CD4-positive, alpha-beta T cell (primary cell): ENCODE measurements around the gene CSPG4. TPM values are rescaled to one million over a fixed set of nuclear protein-coding genes. Genes with fewer than 3 reads are reported as not detected.

Experiments
- ATAC-seq: fragments of 200-7000 bp; cut with Tn5 transposase; one replicate; pipeline ENCODE4 v1.10.0; 2022; ENCODE audit warnings: mild to moderate bottlenecking; ENCODE audit not compliant: poor library complexity
- CTCF ChIA-PET: fragments of 350-600 bp; sonication (Branson Sonifier 250); formaldehyde crosslinking; loops from one replicate; lab custom pipeline; 2021; ENCODE audit warnings: antibody characterized with exemption, inconsistent platforms; lab: Charles Lee
- POLR2A ChIA-PET: fragments of 350-600 bp; sonication (Branson Sonifier 250); formaldehyde crosslinking; loops from one replicate; lab custom pipeline; 2021; ENCODE audit warnings: antibody characterized with exemption, inconsistent platforms; lab: Charles Lee
- DNase-seq, 14 experiments: peaks; one replicate each; pipeline ENCODE4 v3.0.0-alpha.2; 2013 to 2020; ENCODE audit warnings: mixed read lengths in 2 of 14
- H3K27ac ChIP-seq, 2 donors: one replicate each; pipeline versions ENCODE4 v1.5.1 to v1.7.0; 2013; ENCODE audit warnings: low read length in 2 of 2, low read depth in 1 of 2, mild to moderate bottlenecking in 1 of 2
- H3K27me3 ChIP-seq, 2 experiments: 1 replicate in 1 of 2; 2 replicates in 1 of 2; pipeline versions ENCODE4 v1.6.1 to v1.7.0; 2013; ENCODE audit warnings: low read length in 2 of 2, control low read depth in 1 of 2, mild to moderate bottlenecking in 1 of 2, moderate library complexity in 1 of 2; ENCODE audit not compliant: insufficient read depth in 2 of 2, control insufficient read depth in 1 of 2
- H3K36me3 ChIP-seq: one replicate; pipeline ENCODE4 v1.6.1; 2013; ENCODE audit warnings: low read length, control low read depth; ENCODE audit not compliant: insufficient read depth
- H3K4me1 ChIP-seq: one replicate; pipeline ENCODE4 v1.6.1; 2013; ENCODE audit warnings: low read length, control low read depth; ENCODE audit not compliant: insufficient read depth
- H3K4me3 ChIP-seq: one replicate; pipeline ENCODE4 v1.5.1; 2013; ENCODE audit warnings: mild to moderate bottlenecking, low read length, moderate library complexity
- H3K9me3 ChIP-seq, 2 experiments: 1 replicate in 1 of 2; 2 replicates in 1 of 2; pipeline versions ENCODE4 v1.6.1 to v1.7.0; 2013; ENCODE audit warnings: low read length in 2 of 2, mild to moderate bottlenecking in 2 of 2, control low read depth in 1 of 2, moderate library complexity in 1 of 2; ENCODE audit not compliant: control insufficient read depth in 1 of 2, insufficient read depth in 1 of 2
- H3K27ac Mint-ChIP-seq: one replicate; pipeline ENCODE4 v1.8.0; 2020; ENCODE audit warnings: mixed read lengths
- H3K27me3 Mint-ChIP-seq: one replicate; pipeline ENCODE4 v1.8.0; 2021; ENCODE audit warnings: mixed read lengths
- H3K36me3 Mint-ChIP-seq: one replicate; pipeline ENCODE4 v1.8.0; 2021; ENCODE audit warnings: low read depth, mixed read lengths
- H3K4me1 Mint-ChIP-seq: one replicate; pipeline ENCODE4 v1.8.0; 2021; ENCODE audit warnings: low read depth, mixed read lengths
- H3K4me3 Mint-ChIP-seq: one replicate; pipeline ENCODE4 v1.8.0; 2020; ENCODE audit warnings: mild to moderate bottlenecking, mixed read lengths
- H3K9me3 Mint-ChIP-seq: one replicate; pipeline ENCODE4 v1.8.0; 2020; ENCODE audit warnings: mixed read lengths
- intact Hi-C, 2 experiments: fragments of 100-400 bp; cut with DNase I in 1 of 2; cut with micrococcal nuclease in 1 of 2; formaldehyde crosslinking; loops; one replicate each; pipeline versions ENCODE4 v1.15.1 to v1.9.0; 2023 to 2025; cut with DNase I, micrococcal nuclease
- total RNA-seq, 174 experiments: library from RNA in 2 of 174; stranded (reverse) in 2 of 174; gene quantifications; one replicate each; pipeline ENCODE4 v1.2.3 and lab custom pipeline; 2021 to 2026
- TF ChIP-seq, protein P1 (sequence below): fragments of 200-600 bp; IDR thresholded peaks from one replicate; pipeline ENCODE4 v1.8.0; 2022; ENCODE audit warnings: antibody characterized with exemption, mild to moderate bottlenecking

The CSPG4 gene
- total RNA-seq, 2 experiments from 2014 or later: not detected

DNA sequence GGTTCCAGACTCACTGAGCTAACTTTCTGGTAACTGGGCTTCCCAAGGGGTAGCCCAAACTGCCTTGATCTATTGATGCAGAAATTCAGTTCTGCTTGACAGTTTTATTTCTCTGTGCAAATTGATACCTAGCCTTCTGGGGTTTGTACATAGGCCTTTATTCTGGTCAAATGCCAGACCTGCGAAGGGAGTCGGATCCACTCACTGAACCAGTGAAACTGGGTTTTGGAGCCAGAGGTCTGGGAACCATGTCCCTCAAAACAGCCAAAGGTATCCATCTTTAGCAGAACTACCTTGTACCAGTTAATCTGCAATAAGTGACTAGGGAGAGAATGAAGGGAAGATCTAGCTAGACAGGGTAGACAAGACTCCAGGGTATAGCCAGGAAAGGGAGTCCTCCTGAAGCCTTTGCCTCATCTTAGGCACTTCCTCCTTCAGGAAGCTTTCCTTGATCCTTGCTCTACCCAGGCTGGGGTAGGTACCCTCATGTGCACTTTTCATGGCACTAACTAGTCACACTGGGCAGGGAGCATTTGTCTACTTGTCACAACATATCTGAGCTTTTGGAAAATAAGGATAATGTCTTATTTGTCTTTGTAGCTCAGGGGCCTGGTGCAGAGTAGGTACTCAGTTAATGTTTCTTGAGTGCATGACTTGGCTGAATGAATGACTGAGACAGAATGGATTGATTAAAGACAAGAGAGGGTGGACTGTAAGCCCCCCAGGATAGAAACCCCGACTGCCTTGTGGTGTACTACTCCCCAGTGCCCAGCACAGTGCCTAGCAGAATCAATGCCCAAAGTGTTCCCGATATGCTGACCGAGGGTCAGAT, 66.3 kb downstream of the CSPG4 start:
- Mint-ChIP-seq H3K27ac (peak overlapping the region; percentile 42), H3K9me3 (no peaks in the 10 kb centered on the region), H3K4me3 (peak overlapping the region; percentile 85), H3K4me1 (peaks cover 27% of the 10 kb centered on the region), H3K36me3 (no peaks in the 10 kb centered on the region), H3K27me3 (no peaks in the 10 kb centered on the region)
- intact Hi-C loops: loop anchor here in 1 of 2 experiments (10.0 kb wide), 2 partner anchors 1032 to 1102 kb away; partner anchors contain the start of genes ARID3B and CLK3
- TF ChIP-seq, protein P1, sequence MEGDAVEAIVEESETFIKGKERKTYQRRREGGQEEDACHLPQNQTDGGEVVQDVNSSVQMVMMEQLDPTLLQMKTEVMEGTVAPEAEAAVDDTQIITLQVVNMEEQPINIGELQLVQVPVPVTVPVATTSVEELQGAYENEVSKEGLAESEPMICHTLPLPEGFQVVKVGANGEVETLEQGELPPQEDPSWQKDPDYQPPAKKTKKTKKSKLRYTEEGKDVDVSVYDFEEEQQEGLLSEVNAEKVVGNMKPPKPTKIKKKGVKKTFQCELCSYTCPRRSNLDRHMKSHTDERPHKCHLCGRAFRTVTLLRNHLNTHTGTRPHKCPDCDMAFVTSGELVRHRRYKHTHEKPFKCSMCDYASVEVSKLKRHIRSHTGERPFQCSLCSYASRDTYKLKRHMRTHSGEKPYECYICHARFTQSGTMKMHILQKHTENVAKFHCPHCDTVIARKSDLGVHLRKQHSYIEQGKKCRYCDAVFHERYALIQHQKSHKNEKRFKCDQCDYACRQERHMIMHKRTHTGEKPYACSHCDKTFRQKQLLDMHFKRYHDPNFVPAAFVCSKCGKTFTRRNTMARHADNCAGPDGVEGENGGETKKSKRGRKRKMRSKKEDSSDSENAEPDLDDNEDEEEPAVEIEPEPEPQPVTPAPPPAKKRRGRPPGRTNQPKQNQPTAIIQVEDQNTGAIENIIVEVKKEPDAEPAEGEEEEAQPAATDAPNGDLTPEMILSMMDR: no peak
- Histone ChIP-seq H3K36me3 (no peaks in the 10 kb centered on the region), H3K27ac (no peak overlapping the region), H3K9me3 (no peaks in the 10 kb centered on the region), H3K4me1 (peaks cover 36% of the 10 kb centered on the region), H3K27me3 (no peaks in the 10 kb centered on the region), H3K4me3 (peak overlapping the region; percentile 84)
- DNase-seq: no peak
- ChIA-PET POLR2A (interaction anchor here (0.9 to 2.9 kb wide), 8 partner anchors 20 to 299 kb away, joined by 3 to 31 read pairs (median 9); partner anchors contain the start of genes MAN2C1, NEIL1, PTPN9 and SIN3A), CTCF (no interaction called here)
- no peak for ATAC-seq

DNA sequence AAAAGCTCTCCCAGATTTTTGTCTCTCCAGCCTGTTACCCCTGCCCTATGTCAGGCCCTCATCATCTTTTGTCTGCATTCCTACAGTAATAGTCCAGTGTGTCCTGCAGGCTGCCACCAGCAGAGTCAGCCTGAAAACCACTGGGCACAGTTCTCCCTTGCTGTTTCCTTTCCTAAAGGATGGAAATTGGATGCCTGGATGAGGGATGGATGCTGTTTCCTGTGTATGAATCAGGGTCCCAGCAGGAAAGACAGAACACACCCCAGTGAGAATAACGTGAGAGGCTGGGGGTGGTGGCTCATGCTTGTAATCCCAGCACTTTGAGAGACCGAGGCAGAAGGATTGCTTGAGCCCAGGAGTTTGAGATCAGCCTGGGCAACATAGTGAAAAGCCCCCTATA, 68.3 kb downstream of the CSPG4 start:
- POLR2A ChIA-PET: no interaction called here
- TF ChIP-seq, protein P1: no peak
- no peaks in the 10 kb centered on the region for H3K9me3 Mint-ChIP-seq
- Histone ChIP-seq H3K4me1 (peaks cover 44% of the 10 kb centered on the region), H3K4me3 (no peak overlapping the region), H3K27me3 (no peaks in the 10 kb centered on the region), H3K27ac (no peak overlapping the region), H3K36me3 (no peaks in the 10 kb centered on the region), H3K9me3 (no peaks in the 10 kb centered on the region)
- H3K36me3 Mint-ChIP-seq: peaks cover 13% of the 10 kb centered on the region
- CTCF ChIA-PET: no interaction called here
- H3K4me1 Mint-ChIP-seq: peaks cover 18% of the 10 kb centered on the region
- no peak for DNase-seq
- H3K4me3 Mint-ChIP-seq: no peak overlapping the region
- no peak for ATAC-seq
- no peak overlapping the region for H3K27ac Mint-ChIP-seq
- no peaks in the 10 kb centered on the region for H3K27me3 Mint-ChIP-seq
- intact Hi-C loops: loop anchor here in 1 of 2 experiments (5.0 to 10.0 kb wide), 3 partner anchors 622 to 1100 kb away; partner anchors contain the start of genes ARID3B, CLK3 and PPCDC

DNA sequence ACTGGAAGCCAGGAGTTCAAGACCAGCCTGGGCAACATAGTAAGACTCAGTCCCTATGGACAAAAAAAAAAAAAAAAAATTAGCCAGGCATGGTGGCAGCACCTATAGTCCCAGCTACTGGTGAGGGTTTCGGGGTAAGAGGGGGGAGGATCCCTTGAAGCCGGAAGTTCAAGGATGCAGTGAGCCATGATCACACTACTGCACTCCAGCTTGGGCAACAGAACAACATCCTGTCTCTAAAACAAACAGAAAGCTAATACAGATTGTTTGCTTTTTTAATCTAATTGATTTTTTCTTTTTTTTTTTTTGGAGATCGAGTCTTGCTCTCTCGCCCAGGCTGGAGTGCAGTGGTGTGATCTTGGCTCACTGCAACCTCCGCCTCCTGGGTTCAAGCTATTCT, 71.0 kb downstream of the CSPG4 start:
- no peaks in the 10 kb centered on the region for H3K9me3 ChIP-seq
- H3K27me3 ChIP-seq: no peaks in the 10 kb centered on the region
- peaks cover 16% of the 10 kb centered on the region for H3K36me3 ChIP-seq
- Mint-ChIP-seq H3K4me1 (peaks cover 38% of the 10 kb centered on the region), H3K27ac (no peak overlapping the region), H3K4me3 (no peak overlapping the region), H3K36me3 (peaks cover 35% of the 10 kb centered on the region), H3K27me3 (no peaks in the 10 kb centered on the region), H3K9me3 (no peaks in the 10 kb centered on the region)
- no peak overlapping the region for H3K4me3 ChIP-seq
- TF ChIP-seq, protein P1: no peak
- H3K27ac ChIP-seq: peak overlapping the region in 1 of 2 donors; percentile 92
- H3K4me1 ChIP-seq: peaks cover 54% of the 10 kb centered on the region
- DNase-seq (no peak), ATAC-seq (no peak)
- intact Hi-C loops: loop anchor here (1.0 to 10.0 kb wide), 7 partner anchors 63 to 1097 kb away; partner anchors contain the start of genes PTPN9 (in 2 of the 2), ARID3B (in 1 of the 2), CLK3 (in 1 of the 2) and PPCDC (in 1 of the 2)
- ChIA-PET POLR2A (interaction anchor here (1.3 to 6.3 kb wide), 8 partner anchors 16 to 618 kb away, joined by 3 to 294 read pairs (median 54); partner anchors contain the start of genes MAN2C1, PPCDC, PTPN9 and SIN3A), CTCF (interaction anchor here (0.8 to 3.3 kb wide), 11 partner anchors 13 to 274 kb away, joined by 3 to 30 read pairs (median 5); partner anchors contain the start of genes MAN2C1 and PTPN9)
